ENCODE data around the gene LCLAT1. TPM values are rescaled to one million over a fixed set of nuclear protein-coding genes. Genes with fewer than 3 reads are reported as not detected.

Gene LCLAT1
- total RNA-seq, 1 experiment from 2014 or later: 32.9 TPM

DNA sequence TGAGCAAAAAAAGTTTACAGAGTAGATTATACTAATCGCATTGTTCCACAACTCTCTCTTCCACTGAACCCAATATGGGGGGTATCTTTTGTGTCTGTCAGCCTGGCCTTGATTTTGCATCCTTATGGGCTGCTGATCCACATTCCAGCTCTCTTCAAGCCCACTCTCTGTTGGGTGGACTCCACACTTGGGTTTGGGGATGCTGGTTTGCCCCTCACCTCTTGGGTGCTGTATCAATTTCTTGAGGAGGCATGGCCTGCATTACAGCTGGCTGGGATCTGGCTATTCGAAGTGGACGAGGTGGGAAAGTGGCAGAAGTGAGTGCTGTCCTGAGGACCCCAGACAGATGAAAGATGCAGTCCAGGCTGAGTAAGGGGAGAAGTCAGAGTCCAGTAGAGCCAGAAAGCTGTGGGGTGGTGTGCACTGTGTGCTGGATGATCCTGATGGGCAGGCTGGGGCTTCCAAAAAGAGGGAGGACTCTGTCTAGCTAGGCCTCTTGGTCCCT, 218.8 kb downstream of the LCLAT1 start:
- WGBS (ENCODE audit: extremely low coverage, insufficient read length, low lambda C conversion rate): no CpG with 5 or more reads among the region's 3 CpGs
- no peaks in the 10 kb centered on the region; a peak in 2 of 4 replicates for H3K4me1 Mint-ChIP-seq
- no peak overlapping the region for H2AK5ac ChIP-seq (ENCODE audit: insufficient read length, low read length)
- no peak overlapping the region; a peak in 1 of 5 replicates for H3K4me3 Mint-ChIP-seq
- H3K79me2 ChIP-seq (ENCODE audit: insufficient read depth, low read length): no peaks in the 10 kb centered on the region
- H3K4ac ChIP-seq (ENCODE audit: low read depth, low read length): no peak overlapping the region
- H2BK12ac ChIP-seq (ENCODE audit: insufficient read length, low read depth, low read length): peak overlapping the region; percentile 24
- H4K8ac ChIP-seq (replicated peaks; ENCODE audit: insufficient read length, low read depth, low read length): no peak overlapping the region
- peak overlapping the region; percentile 29 for H3T11ph ChIP-seq (ENCODE audit: low read length)
- H3K14ac ChIP-seq (ENCODE audit: insufficient read depth, low read length): no peak overlapping the region
- H3K27me3 Mint-ChIP-seq (ENCODE audit: low read depth): peaks cover 4% of the 10 kb centered on the region; the same call in 1 of the 2 replicates
- H2BK20ac ChIP-seq (ENCODE audit: low read depth, low read length, poor library complexity, severe bottlenecking): no peak overlapping the region
- no peak overlapping the region for H4K91ac ChIP-seq (ENCODE audit: insufficient read length, low read depth, low read length)
- H3K9me3 Mint-ChIP-seq: peaks cover 27 to 30% of the 10 kb centered on the region in 2 experiments
- H3K56ac ChIP-seq (ENCODE audit: insufficient read length, low read depth, low read length): no peak overlapping the region
- TF ChIP-seq, protein P1, sequence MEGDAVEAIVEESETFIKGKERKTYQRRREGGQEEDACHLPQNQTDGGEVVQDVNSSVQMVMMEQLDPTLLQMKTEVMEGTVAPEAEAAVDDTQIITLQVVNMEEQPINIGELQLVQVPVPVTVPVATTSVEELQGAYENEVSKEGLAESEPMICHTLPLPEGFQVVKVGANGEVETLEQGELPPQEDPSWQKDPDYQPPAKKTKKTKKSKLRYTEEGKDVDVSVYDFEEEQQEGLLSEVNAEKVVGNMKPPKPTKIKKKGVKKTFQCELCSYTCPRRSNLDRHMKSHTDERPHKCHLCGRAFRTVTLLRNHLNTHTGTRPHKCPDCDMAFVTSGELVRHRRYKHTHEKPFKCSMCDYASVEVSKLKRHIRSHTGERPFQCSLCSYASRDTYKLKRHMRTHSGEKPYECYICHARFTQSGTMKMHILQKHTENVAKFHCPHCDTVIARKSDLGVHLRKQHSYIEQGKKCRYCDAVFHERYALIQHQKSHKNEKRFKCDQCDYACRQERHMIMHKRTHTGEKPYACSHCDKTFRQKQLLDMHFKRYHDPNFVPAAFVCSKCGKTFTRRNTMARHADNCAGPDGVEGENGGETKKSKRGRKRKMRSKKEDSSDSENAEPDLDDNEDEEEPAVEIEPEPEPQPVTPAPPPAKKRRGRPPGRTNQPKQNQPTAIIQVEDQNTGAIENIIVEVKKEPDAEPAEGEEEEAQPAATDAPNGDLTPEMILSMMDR (conservative IDR thresholded peaks at IDR 0.05): no peak
- H3K27me3 ChIP-seq (ENCODE audit: insufficient read depth, low read length): no peaks in the 10 kb centered on the region
- peak overlapping the region; percentile 66 for H3K18ac ChIP-seq (ENCODE audit: insufficient read length, low read depth, low read length)
- H3K27ac Mint-ChIP-seq: no peak overlapping the region; a peak in 1 of 7 replicates
- H3K4me2 ChIP-seq (ENCODE audit: insufficient read depth, insufficient read length, low read length): no peak overlapping the region
- no peak overlapping the region for H2BK5ac ChIP-seq (ENCODE audit: insufficient read length, low read length)
- H3K4me1 ChIP-seq (ENCODE audit: insufficient read depth, low read length): no peaks in the 10 kb centered on the region
- H4K20me1 ChIP-seq (ENCODE audit: control insufficient read depth, insufficient read depth, insufficient read length): no peaks in the 10 kb centered on the region
- peak; percentile 13 for DNase-seq
- H3K9me3 ChIP-seq (ENCODE audit: control insufficient read depth, low read depth, low read length): no peaks in the 10 kb centered on the region
- H3K36me3 Mint-ChIP-seq (ENCODE audit: insufficient read depth in 1 of 3, low read depth in 3 of 3): peaks cover 11 to 35% (median 23%) of the 10 kb centered on the region in 3 experiments; a peak in 6 of 7 replicates
- H3K79me1 ChIP-seq (ENCODE audit: insufficient read depth, low read depth, low read length, poor library complexity, severe bottlenecking): no peaks in the 10 kb centered on the region
- H2BK120ac ChIP-seq (ENCODE audit: low read depth, low read length, poor library complexity, severe bottlenecking): no peak overlapping the region
- H4K5ac ChIP-seq (ENCODE audit: insufficient read length, low read depth, low read length): no peak overlapping the region
- no peak overlapping the region for H3K23ac ChIP-seq (ENCODE audit: insufficient read length, low read depth, low read length)
- no peak overlapping the region for H2BK15ac ChIP-seq (ENCODE audit: low read depth, low read length)
- no peak overlapping the region for H3K9ac ChIP-seq (ENCODE audit: extremely low read depth, insufficient read length, low read length)
- no peak overlapping the region for H3K27ac ChIP-seq (ENCODE audit: insufficient read length, low read depth, low read length)
- no peak overlapping the region for H2AFZ ChIP-seq (ENCODE audit: low read length)
- H3K23me2 ChIP-seq (ENCODE audit: insufficient read length, low read depth, low read length, poor library complexity, severe bottlenecking): no peaks in the 10 kb centered on the region

Data from H9 (cell line).